Panc1 (cell line): ENCODE results near the gene ERCC2.

ENCODE experiments used
- POLR2AphosphoS5 ChIP-seq: IDR thresholded peaks from 2 replicates; pipeline ENCODE4 v1.6.1; 2012; ENCODE audit warnings: mild to moderate bottlenecking, low read depth, low read length, moderate library complexity
- TCF7L2 ChIP-seq: IDR thresholded peaks from 2 replicates; pipeline ENCODE4 v1.6.1; 2011; ENCODE audit warnings: mild to moderate bottlenecking, low read depth, low read length, inconsistent platforms

- TF ChIP-seq TCF7L2 (no peak), POLR2AphosphoS5 (no peak)
These were observed 64.3 kb downstream of the ERCC2 start for GRCh38 chr19:45306040-45306439.
